Measurements from ENCODE around the gene RENBP.

- no peak for TF ChIP-seq POLR2AphosphoS5 (IDR thresholded peaks at IDR 0.05; ENCODE audit: insufficient read depth in 1 of 2, low read depth in 1 of 2)
- TF ChIP-seq, protein P1, sequence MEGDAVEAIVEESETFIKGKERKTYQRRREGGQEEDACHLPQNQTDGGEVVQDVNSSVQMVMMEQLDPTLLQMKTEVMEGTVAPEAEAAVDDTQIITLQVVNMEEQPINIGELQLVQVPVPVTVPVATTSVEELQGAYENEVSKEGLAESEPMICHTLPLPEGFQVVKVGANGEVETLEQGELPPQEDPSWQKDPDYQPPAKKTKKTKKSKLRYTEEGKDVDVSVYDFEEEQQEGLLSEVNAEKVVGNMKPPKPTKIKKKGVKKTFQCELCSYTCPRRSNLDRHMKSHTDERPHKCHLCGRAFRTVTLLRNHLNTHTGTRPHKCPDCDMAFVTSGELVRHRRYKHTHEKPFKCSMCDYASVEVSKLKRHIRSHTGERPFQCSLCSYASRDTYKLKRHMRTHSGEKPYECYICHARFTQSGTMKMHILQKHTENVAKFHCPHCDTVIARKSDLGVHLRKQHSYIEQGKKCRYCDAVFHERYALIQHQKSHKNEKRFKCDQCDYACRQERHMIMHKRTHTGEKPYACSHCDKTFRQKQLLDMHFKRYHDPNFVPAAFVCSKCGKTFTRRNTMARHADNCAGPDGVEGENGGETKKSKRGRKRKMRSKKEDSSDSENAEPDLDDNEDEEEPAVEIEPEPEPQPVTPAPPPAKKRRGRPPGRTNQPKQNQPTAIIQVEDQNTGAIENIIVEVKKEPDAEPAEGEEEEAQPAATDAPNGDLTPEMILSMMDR (IDR thresholded peaks at IDR 0.05) = no peak
- no peak for TF ChIP-seq POLR2A (IDR thresholded peaks at IDR 0.05)
Measured at GRCh38 chrX:153903238-153903980, 41.0 kb downstream of the RENBP start.
